GM18526 (cell line): ENCODE results near the gene MYO16.

Experiments used
- POLR2A ChIP-seq: IDR thresholded peaks from 3 replicates; pipeline ENCODE4 v1.6.1; 2011; ENCODE audit not compliant: insufficient read length; ENCODE audit errors: extremely low read depth

Gene MYO16

GRCh38 chr13:108919036-108919907 lies 289.9 kb downstream of the MYO16 start:
- TF ChIP-seq POLR2A, result no peak

GRCh38 chr13:108920137-108920536 lies 290.7 kb downstream of the MYO16 start:
- no peak for TF ChIP-seq POLR2A

GRCh38 chr13:108921238-108921637 lies 291.8 kb downstream of the MYO16 start:
- no peak for TF ChIP-seq POLR2A

GRCh38 chr13:108922108-108922507 lies 292.7 kb downstream of the MYO16 start:
- no peak for TF ChIP-seq POLR2A

GRCh38 chr13:108923386-108924047 lies 294.1 kb downstream of the MYO16 start:
- no peak for TF ChIP-seq POLR2A

GRCh38 chr13:108924134-108924533 lies 294.7 kb downstream of the MYO16 start:
- no peak for TF ChIP-seq POLR2A

- no peak for TF ChIP-seq POLR2A
Measured at GRCh38 chr13:108924541-108924940, 295.1 kb downstream of the MYO16 start.

GRCh38 chr13:108925070-108925469 lies 295.7 kb downstream of the MYO16 start:
- no peak for TF ChIP-seq POLR2A

- no peak for TF ChIP-seq POLR2A
Measured at GRCh38 chr13:108926862-108927261, 297.5 kb downstream of the MYO16 start.

- no peak for TF ChIP-seq POLR2A
Measured at GRCh38 chr13:108927615-108928014, 298.2 kb downstream of the MYO16 start.

- no peak for TF ChIP-seq POLR2A
Measured at GRCh38 chr13:108929532-108930206, 300.3 kb downstream of the MYO16 start.

GRCh38 chr13:108932196-108932595 lies 302.8 kb downstream of the MYO16 start:
- no peak for TF ChIP-seq POLR2A

- no peak for TF ChIP-seq POLR2A
Measured at GRCh38 chr13:108933061-108933460, 303.6 kb downstream of the MYO16 start.

GRCh38 chr13:108938155-108938554 lies 308.7 kb downstream of the MYO16 start:
- TF ChIP-seq POLR2A, result no peak

- TF ChIP-seq POLR2A, result no peak
Measured at GRCh38 chr13:108940121-108940520, 310.7 kb downstream of the MYO16 start.

GRCh38 chr13:108943842-108944241 lies 314.4 kb downstream of the MYO16 start:
- TF ChIP-seq POLR2A, result no peak
